GM13976 (cell line): ENCODE data around the gene KRTCAP2.
A peak's percentile ranks its signal among the peaks of the same experiment; 100 is the strongest.

Source experiments
- DNase-seq: peaks from one replicate; pipeline ENCODE4 v3.0.0; 2012; ENCODE audit warnings: low spot score
- in situ Hi-C: fragments of 300-500 bp; cut with MboI; formaldehyde crosslinking; loops from one replicate; pipeline ENCODE4 v1.12.0; 2022; ENCODE audit warnings: low sequenced_read_pairs, mixed read lengths, inconsistent platforms; ENCODE audit not compliant: unreplicated experiment
- TF ChIP-seq, protein P1 (sequence below): IDR thresholded peaks from 2 replicates; pipeline ENCODE4 v1.5.1; 2012; ENCODE audit warnings: borderline replicate concordance, mild to moderate bottlenecking; ENCODE audit not compliant: insufficient read depth; ENCODE audit errors: extremely low read depth, missing control alignments, control extremely low read depth

The KRTCAP2 gene

DNA sequence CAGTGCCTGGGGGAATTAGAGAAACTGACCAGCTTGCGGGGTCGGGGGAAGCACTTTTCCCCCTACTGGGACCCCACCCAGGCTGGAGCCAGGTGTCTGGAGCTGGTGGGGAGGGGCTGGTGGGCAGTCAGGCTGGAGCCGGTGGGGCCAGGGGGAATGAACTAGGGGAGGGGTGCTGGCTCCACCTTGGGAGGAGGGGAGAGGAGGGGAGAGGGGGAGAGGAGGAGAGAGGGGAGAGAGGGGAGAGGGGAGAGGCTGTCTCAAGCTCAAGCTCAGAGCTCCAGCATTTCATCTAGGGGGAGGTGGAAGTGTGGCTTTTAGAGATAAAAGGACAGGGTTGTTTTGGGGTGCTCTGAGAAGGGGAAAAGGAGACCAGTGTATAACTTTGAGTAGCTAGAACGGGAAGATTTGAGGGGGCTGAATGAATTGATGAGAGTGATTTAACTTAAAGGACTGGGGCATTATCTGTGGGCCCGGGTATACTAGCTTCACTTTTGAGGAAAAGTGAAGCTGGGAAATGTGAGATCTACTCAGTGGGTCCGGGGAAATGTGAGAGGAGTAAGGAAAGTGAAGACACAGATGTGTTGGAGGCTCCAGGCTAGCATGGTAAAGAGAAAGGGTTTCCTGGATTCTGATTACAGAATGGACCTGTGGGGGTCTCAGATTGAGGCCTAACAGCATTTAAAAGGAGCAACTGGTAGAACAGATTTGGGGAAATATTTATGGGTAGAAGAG lies 42.7 kb downstream of the KRTCAP2 start:
- in situ Hi-C loops: no loop called here
- TF ChIP-seq, protein P1, sequence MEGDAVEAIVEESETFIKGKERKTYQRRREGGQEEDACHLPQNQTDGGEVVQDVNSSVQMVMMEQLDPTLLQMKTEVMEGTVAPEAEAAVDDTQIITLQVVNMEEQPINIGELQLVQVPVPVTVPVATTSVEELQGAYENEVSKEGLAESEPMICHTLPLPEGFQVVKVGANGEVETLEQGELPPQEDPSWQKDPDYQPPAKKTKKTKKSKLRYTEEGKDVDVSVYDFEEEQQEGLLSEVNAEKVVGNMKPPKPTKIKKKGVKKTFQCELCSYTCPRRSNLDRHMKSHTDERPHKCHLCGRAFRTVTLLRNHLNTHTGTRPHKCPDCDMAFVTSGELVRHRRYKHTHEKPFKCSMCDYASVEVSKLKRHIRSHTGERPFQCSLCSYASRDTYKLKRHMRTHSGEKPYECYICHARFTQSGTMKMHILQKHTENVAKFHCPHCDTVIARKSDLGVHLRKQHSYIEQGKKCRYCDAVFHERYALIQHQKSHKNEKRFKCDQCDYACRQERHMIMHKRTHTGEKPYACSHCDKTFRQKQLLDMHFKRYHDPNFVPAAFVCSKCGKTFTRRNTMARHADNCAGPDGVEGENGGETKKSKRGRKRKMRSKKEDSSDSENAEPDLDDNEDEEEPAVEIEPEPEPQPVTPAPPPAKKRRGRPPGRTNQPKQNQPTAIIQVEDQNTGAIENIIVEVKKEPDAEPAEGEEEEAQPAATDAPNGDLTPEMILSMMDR: no peak
- DNase-seq: no peak

DNA sequence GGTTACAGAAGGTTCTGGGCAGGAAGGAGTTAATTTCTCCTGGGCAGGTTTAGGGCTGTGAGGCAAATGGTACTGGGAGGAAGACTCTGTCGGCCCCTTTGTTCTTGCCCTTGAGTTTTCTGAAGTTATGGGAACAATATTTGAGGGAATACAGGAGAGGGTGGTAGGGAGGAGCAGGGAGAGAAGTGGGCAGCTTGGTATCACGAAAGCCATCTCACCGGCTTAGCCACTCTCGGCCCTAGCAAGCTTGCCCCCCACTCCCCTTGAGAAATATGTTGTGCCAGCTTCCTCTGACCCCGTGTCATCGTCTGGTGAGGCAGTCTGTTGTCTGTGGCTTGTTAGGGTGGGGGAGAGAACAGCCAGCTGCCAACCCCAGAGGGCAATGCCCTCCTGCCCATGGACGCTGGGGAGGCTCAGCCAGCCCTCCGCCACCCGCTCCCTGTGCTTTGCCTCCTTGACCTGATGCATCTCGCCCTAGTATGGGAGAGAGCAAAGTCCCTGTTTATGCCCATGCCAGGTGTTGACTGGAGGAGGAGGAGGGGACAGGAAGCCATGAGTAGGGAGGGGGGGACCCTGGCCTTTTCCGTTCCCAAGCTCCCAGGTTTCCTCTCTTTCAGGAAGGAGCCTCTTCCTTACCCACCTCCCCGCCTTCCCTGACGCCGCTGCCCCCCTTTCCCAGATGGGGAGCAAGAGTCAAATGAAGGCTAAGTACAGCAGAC lies 44.2 kb downstream of the KRTCAP2 start:
- TF ChIP-seq, protein P1: no peak
- no peak for DNase-seq
- in situ Hi-C loops: no loop called here

DNA sequence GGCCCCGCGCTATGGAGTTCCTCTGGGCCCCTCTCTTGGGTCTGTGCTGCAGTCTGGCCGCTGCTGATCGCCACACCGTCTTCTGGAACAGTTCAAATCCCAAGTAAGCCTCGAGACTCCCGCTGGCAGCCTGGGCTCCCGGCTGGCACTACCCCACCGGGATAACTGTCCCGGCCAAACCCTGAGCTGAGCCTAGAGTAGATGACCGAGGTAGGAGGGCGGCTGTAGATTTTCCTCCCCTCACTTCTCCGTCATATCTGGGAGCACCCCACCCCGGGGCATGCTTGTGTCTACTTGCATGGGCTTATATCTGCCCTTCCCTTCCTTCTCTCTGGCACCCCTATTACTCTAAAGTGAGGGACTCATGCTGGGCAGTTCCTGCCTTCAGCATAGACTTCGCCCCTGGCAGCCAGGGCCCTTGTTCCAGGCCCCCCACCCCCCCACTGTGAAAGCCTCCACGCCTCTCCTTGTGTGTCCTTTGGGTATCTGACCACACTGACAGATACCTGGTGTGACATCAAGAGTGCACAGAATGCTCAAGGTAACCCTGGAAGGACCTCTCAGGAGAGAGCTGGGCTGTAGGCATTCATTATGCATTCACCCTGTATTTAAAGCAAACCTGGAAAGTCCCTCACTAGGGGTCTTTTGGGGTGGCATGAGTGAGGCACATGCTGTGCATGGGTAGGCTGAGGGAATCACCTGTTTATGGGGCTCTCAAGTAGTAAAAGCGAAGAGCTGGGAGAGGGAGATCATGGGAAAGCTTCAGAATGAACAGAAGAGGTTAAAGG lies 44.9 kb downstream of the KRTCAP2 start:
- TF ChIP-seq, protein P1: no peak
- in situ Hi-C loops: no loop called here
- no peak for DNase-seq

DNA sequence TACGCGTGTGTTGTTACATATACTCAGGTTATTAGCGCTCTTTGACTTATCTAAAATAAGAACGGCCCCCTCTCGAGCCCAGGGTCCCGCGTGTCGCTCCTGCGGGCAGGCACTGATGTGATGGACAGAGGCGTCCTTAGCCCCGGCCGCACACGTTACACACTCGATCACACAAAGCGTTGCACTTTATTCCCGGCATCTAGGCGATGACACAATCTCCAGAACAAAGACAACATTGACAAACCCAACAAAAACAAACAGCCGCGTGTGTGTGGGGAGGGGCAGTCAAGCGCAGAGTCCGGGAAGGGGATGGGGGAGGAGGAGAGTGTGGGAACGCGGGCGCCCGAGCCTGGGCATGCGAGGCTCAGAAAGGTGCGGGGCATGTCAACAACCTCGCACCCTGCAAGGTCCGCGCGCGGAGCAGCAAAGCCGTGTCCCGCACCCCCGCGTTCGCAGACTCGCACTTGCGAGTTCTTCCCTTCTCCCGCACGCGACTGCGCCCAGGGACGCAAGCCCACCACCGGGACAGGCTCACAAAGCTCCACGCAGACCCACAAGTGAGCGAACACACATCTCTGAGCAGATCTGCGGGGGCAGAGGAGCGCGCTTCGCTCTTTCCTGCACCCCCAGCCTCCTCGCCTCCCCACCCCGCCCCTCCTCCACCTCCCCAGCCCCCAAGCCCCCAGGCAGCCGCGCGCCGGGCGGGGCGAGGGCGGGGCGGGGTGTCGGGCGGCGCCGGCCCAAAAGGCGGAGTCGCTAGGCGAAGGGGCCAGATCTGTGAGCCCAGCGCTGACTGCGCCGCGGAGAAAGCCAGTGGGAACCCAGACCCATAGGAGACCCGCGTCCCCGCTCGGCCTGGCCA lies 45.8 kb downstream of the KRTCAP2 start, which contains the start of gene EFNA1:
Gene EFNA1 (plus strand): TSS at position 772 of the 862 bp plus-strand sequence. CDS start 102 bp downstream, outside the sequence.
- DNase-seq: peak; percentile 67
- TF ChIP-seq, protein P1: no peak
- in situ Hi-C loops: no loop called here

DNA sequence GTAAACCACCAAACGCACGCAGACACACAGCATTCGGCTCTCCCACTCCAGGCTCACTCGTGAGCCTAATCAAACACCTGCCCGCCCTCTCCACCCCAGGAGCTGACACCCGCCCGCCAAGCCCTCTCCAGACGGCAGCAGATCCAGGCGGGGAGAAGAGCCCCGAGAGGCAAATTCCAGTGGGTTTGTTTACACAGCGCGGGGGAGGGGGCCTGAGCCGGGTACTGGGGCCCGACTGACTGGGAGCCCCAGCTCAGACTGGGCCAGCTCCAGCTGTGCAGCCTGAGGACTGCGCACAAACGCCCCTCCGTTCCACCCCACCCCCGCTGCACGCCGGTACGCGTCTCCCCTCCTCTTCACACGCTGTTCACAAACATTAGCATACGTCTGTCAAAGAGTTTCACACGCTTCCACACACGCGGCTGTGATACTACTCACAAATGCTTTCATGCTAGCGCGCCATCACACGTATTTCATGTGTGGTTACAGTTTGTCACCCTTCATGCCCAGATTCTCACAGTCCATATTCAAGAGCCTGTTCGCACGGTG lies 46.5 kb downstream of the KRTCAP2 start:
- TF ChIP-seq, protein P1: no peak
- in situ Hi-C loops: no loop called here
- DNase-seq: no peak
